Activated naive CD4-positive, alpha-beta T cell treated with anti-CD3 and anti-CD28 coated beads, Interleukin-2, amount 50 U/mL, for 72 hours (primary cell): ENCODE results near the gene OLFML1. TPM values are rescaled to one million over a fixed set of nuclear protein-coding genes. Genes with fewer than 3 reads are reported as not detected.

Experiments used
- ATAC-seq, 2 donors: fragments of 150-1000 bp; cut with Tn5 transposase; 2 replicates each; pipeline ENCODE4 v1.10.0; 2021; ENCODE audit warnings: mild to moderate bottlenecking in 2 of 2, moderate library complexity in 2 of 2
- DNase-seq, 2 donors: peaks; one replicate each; pipeline ENCODE4 v3.0.0; 2021 to 2022; ENCODE audit warnings: low spot score in 2 of 2
- H3K27ac Mint-ChIP-seq, 2 donors: one replicate each; pipeline ENCODE4 v1.8.0; 2022; ENCODE audit warnings: mild to moderate bottlenecking in 2 of 2, mixed read lengths in 2 of 2
- H3K36me3 Mint-ChIP-seq, 2 donors: one replicate each; pipeline ENCODE4 v1.8.0; 2022; ENCODE audit warnings: mixed read lengths in 2 of 2
- H3K9me3 Mint-ChIP-seq, 2 donors: one replicate each; pipeline ENCODE4 v1.8.0; 2022; ENCODE audit warnings: mixed read lengths in 2 of 2
- total RNA-seq, 2 donors: library from RNA; stranded (reverse); gene quantifications; one replicate each; pipeline ENCODE4 v1.2.3, GENCODE V29; 2022

OLFML1 gene
- total RNA-seq, 2 donors from 2014 or later, result not detected

DNA sequence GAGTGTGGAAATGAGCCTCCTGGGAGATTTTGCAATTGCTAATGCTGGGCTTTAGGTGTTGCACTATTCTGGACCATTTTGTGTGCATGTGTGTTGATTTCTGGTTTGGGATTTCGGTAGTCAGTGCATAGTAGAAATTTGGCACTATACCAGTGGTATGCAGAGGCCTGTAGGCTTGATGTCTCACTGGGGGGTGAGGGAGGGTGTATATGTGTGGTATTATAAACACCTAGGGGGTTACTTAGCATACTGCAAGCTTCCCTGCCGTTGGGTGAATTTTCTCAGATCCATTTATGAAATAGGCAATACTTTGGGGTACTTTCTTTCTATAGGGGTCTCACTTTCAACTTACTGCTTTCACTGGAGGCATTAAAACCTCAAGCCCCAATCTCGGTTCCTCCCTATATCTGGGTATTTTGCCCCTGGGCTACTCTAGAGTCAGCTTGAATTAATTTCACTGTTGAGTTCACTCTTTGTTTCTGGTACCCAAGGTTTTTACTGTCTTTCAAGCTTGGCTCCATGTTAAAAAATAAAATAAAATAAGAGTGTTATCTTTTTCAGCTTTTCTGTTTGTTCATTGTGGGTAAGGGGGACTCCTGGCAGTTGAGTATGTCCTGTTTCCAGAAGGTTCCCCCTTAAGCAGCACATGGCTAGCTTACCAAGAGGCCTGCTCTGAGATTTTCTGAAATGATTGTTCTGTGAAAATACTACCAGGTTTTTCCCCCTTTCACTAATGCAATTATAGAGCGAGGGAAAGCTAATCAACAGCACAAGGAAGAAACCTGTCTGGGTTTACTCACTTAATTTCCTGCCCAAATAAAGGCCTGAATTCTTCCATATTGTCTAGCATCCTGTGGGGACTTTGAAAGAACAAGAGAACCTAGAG, 74.3 kb downstream of the OLFML1 start:
- ATAC-seq (no peak), DNase-seq (no peak)
- H3K36me3 Mint-ChIP-seq, result no peaks in the 10 kb centered on the region
- H3K9me3 Mint-ChIP-seq, result no peaks in the 10 kb centered on the region
- H3K27ac Mint-ChIP-seq, result no peak overlapping the region

Other genes starting within 250 kb of the OLFML1 start
- under 1 TPM in 1 of 2 donors, not detected in 1; 0.08 TPM for gene SYT9, start 233.6 kb upstream of the OLFML1 start, total RNA-seq
- 10 to 100 TPM; 13.7 to 19.9 TPM for gene PPFIBP2, start 28.5 kb downstream of the OLFML1 start, total RNA-seq
- gene CYB5R2, start 188.0 kb downstream of the OLFML1 start, total RNA-seq, result 10 to 100 TPM in 1 of 2 donors, under 1 TPM in 1; 0.77 to 26.9 TPM
- gene OVCH2, start 221.0 kb downstream of the OLFML1 start, total RNA-seq, result not detected